ENCODE results near the gene KDR. TPM values are rescaled to one million over a fixed set of nuclear protein-coding genes. Genes with fewer than 3 reads are reported as not detected.

KDR gene
- total RNA-seq, 1 experiment from 2014 or later: 0.09 TPM

- Histone ChIP-seq H3F3A (ENCODE audit: insufficient read depth, low read depth) (no peaks in the 10 kb centered on the region), H3K79me2 (ENCODE audit: low read depth) (no peaks in the 10 kb centered on the region), H3K27ac (no peak overlapping the region), H3K4me3 (no peak overlapping the region), H3K27me3 (ENCODE audit: insufficient read depth, low read depth) (no peaks in the 10 kb centered on the region), H3K36me3 (ENCODE audit: low read depth) (no peaks in the 10 kb centered on the region), H2AFZ (no peak overlapping the region), H3K9me3 (ENCODE audit: insufficient read depth, low read depth) (no peaks in the 10 kb centered on the region), H3K4me1 (replicated peaks; ENCODE audit: insufficient read depth) (no peaks in the 10 kb centered on the region), H3K9me2 (ENCODE audit: insufficient read depth) (no peaks in the 10 kb centered on the region), H3K4me2 (no peak overlapping the region), H4K20me1 (ENCODE audit: insufficient read depth) (no peaks in the 10 kb centered on the region)
- TF ChIP-seq EZH2 (IDR thresholded peaks at IDR 0.05; ENCODE audit: low read depth) (no peak), CTCF (conservative IDR thresholded peaks at IDR 0.05) (no peak)
- CTCF ChIA-PET: no interaction called here
- intact Hi-C loops (cut with micrococcal nuclease; ENCODE audit: unreplicated experiment): no loop called here
- POLR2A ChIA-PET (ENCODE audit: unreplicated experiment): no interaction called here
- no peak for DNase-seq
- BruUV-seq (replicated peaks): no TSS peak
Observed at GRCh38 chr4:55074386-55074785, 51.0 kb downstream of the KDR start.

DNA sequence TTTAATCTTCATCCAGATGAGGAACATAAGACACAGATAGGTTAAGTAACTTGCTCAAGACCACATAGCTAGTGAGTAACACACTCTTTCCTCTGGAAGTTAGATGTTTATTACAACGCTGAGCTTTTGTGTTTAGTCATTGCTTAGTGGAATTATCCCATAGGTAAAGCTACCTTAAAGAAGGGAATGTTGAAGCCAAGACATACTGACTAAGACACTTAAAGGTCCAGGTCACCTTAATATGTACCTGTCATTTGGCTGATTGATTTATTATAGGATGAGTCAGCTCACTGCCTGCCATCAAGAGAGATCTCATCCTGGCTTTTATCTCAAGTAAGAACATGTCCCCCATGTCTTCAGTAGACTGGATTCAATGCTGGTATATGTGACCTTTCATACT is 53.4 kb downstream of the KDR start:
- TF ChIP-seq CTCF (conservative IDR thresholded peaks at IDR 0.05) (no peak), EZH2 (IDR thresholded peaks at IDR 0.05; ENCODE audit: low read depth) (no peak)
- no peak overlapping the region for H3K4me2 ChIP-seq
- CTCF ChIA-PET: no interaction called here
- no peaks in the 10 kb centered on the region for H3K27me3 ChIP-seq (ENCODE audit: insufficient read depth, low read depth)
- H3F3A ChIP-seq (ENCODE audit: insufficient read depth, low read depth): no peaks in the 10 kb centered on the region
- H3K4me3 ChIP-seq: no peak overlapping the region
- H3K9me3 ChIP-seq (ENCODE audit: insufficient read depth, low read depth): no peaks in the 10 kb centered on the region
- intact Hi-C loops (cut with micrococcal nuclease; ENCODE audit: unreplicated experiment): no loop called here
- H3K27ac ChIP-seq: no peak overlapping the region
- POLR2A ChIA-PET (ENCODE audit: unreplicated experiment): no interaction called here
- H3K4me1 ChIP-seq (replicated peaks; ENCODE audit: insufficient read depth): no peaks in the 10 kb centered on the region
- H3K79me2 ChIP-seq (ENCODE audit: low read depth): no peaks in the 10 kb centered on the region
- H3K36me3 ChIP-seq (ENCODE audit: low read depth): no peaks in the 10 kb centered on the region
- BruUV-seq (replicated peaks): no TSS peak
- DNase-seq: no peak
- no peaks in the 10 kb centered on the region for H3K9me2 ChIP-seq (ENCODE audit: insufficient read depth)
- no peaks in the 10 kb centered on the region for H4K20me1 ChIP-seq (ENCODE audit: insufficient read depth)
- H2AFZ ChIP-seq: no peak overlapping the region

DNA sequence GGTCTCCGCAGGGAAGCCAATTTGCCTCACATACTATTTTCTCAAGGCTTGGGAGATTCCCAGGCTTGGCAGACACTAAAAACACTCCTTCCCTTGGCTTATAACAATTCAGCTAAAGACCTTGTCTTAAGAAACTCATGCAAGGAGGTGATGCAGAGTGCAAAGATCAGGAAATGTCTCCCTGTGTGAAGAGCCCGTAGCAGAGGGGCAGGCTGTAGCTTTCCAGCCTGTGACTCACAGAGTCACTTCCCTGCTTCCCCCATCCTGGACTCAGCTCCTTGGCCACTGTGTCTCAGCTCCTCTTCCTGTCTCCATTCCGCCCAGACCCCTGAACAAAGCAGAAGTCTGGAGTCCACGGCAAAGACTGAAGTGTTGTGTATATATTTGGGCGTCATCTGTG is 56.1 kb downstream of the KDR start:
- intact Hi-C loops (cut with micrococcal nuclease; ENCODE audit: unreplicated experiment): no loop called here
- Histone ChIP-seq H3K27me3 (ENCODE audit: insufficient read depth, low read depth) (no peaks in the 10 kb centered on the region), H3K9me3 (ENCODE audit: insufficient read depth, low read depth) (no peaks in the 10 kb centered on the region), H3F3A (ENCODE audit: insufficient read depth, low read depth) (no peaks in the 10 kb centered on the region), H3K4me2 (no peak overlapping the region), H4K20me1 (ENCODE audit: insufficient read depth) (no peaks in the 10 kb centered on the region), H3K36me3 (ENCODE audit: low read depth) (no peaks in the 10 kb centered on the region), H3K9me2 (ENCODE audit: insufficient read depth) (no peaks in the 10 kb centered on the region), H3K4me1 (replicated peaks; ENCODE audit: insufficient read depth) (no peaks in the 10 kb centered on the region), H3K27ac (no peak overlapping the region), H2AFZ (no peak overlapping the region), H3K79me2 (ENCODE audit: low read depth) (no peaks in the 10 kb centered on the region), H3K4me3 (no peak overlapping the region)
- BruUV-seq (replicated peaks): no TSS peak
- TF ChIP-seq CTCF (conservative IDR thresholded peaks at IDR 0.05): no peak
- TF ChIP-seq EZH2 (IDR thresholded peaks at IDR 0.05; ENCODE audit: low read depth): no peak
- ChIA-PET CTCF (no interaction called here), POLR2A (ENCODE audit: unreplicated experiment) (no interaction called here)
- no peak for DNase-seq
